Naive thymus-derived CD4-positive, alpha-beta T cell (primary cell): ENCODE results near the gene OMD. TPM values are rescaled to one million over a fixed set of nuclear protein-coding genes. Genes with fewer than 3 reads are reported as not detected.

Experiments used
- ATAC-seq: fragments of 150-1000 bp; cut with Tn5 transposase; 2 replicates; pipeline ENCODE4 v1.10.0; 2021; ENCODE audit warnings: mild to moderate bottlenecking, moderate library complexity
- CTCF ChIA-PET: fragments of 350-600 bp; sonication (Branson Sonifier 250); formaldehyde crosslinking; loops from one replicate; lab custom pipeline; 2021; ENCODE audit warnings: antibody characterized with exemption; lab: Charles Lee
- POLR2A ChIA-PET: fragments of 350-600 bp; sonication (Branson Sonifier 250); formaldehyde crosslinking; loops from one replicate; lab custom pipeline; 2021; ENCODE audit warnings: antibody characterized with exemption, inconsistent platforms; lab: Charles Lee
- DNase-seq, 9 donors: peaks; one replicate each; pipeline versions ENCODE4 v3.0.0 to v3.0.0-alpha.2; 2020 to 2022; ENCODE audit warnings: mixed read lengths in 1 of 9
- H3K27ac ChIP-seq: one replicate; pipeline ENCODE4 v1.7.0; 2013; ENCODE audit warnings: mild to moderate bottlenecking, low read depth, low read length, moderate library complexity
- H3K27me3 ChIP-seq, 2 donors: one replicate each; pipeline ENCODE4 v1.7.0; 2013; ENCODE audit warnings: low read length in 2 of 2, mild to moderate bottlenecking in 2 of 2, moderate library complexity in 2 of 2; ENCODE audit not compliant: control insufficient read depth in 2 of 2, insufficient read depth in 2 of 2
- H3K36me3 ChIP-seq, 3 experiments: 1 replicate in 2 of 3; 2 replicates in 1 of 3; pipeline ENCODE4 v1.7.0; 2013; ENCODE audit warnings: low read length in 3 of 3, mild to moderate bottlenecking in 3 of 3, moderate library complexity in 1 of 3; ENCODE audit not compliant: insufficient read depth in 3 of 3, control insufficient read depth in 2 of 3
- H3K4me1 ChIP-seq, 2 donors: one replicate each; pipeline ENCODE4 v1.7.0; 2013; ENCODE audit warnings: low read length in 2 of 2, mild to moderate bottlenecking in 2 of 2, moderate library complexity in 1 of 2; ENCODE audit not compliant: control insufficient read depth in 2 of 2, insufficient read depth in 2 of 2
- H3K4me3 ChIP-seq: 2 replicates; pipeline ENCODE4 v1.7.0; 2013; ENCODE audit warnings: mild to moderate bottlenecking, low read length
- H3K9me3 ChIP-seq, 3 experiments: 1 replicate in 2 of 3; 2 replicates in 1 of 3; pipeline ENCODE4 v1.7.0; 2013; ENCODE audit warnings: low read length in 3 of 3; ENCODE audit not compliant: control insufficient read depth in 2 of 3
- H3K27ac Mint-ChIP-seq, 9 donors: one replicate each; pipeline ENCODE4 v1.8.0; 2020 to 2022; ENCODE audit warnings: mixed read lengths in 9 of 9, mild to moderate bottlenecking in 8 of 9, moderate library complexity in 5 of 9, inconsistent platforms in 2 of 9
- H3K27me3 Mint-ChIP-seq, 5 donors: one replicate each; pipeline ENCODE4 v1.8.0; 2021 to 2022; ENCODE audit warnings: mixed read lengths in 5 of 5, mild to moderate bottlenecking in 1 of 5
- H3K36me3 Mint-ChIP-seq, 5 donors: one replicate each; pipeline ENCODE4 v1.8.0; 2020 to 2022; ENCODE audit warnings: mixed read lengths in 5 of 5, mild to moderate bottlenecking in 3 of 5, inconsistent platforms in 1 of 5
- H3K4me1 Mint-ChIP-seq, 7 donors: one replicate each; pipeline ENCODE4 v1.8.0; 2020 to 2022; ENCODE audit warnings: mixed read lengths in 7 of 7, mild to moderate bottlenecking in 3 of 7, inconsistent platforms in 1 of 7
- H3K4me3 Mint-ChIP-seq, 10 donors: one replicate each; pipeline ENCODE4 v1.8.0; 2020 to 2022; ENCODE audit warnings: mild to moderate bottlenecking in 10 of 10, mixed read lengths in 10 of 10, moderate library complexity in 6 of 10, inconsistent platforms in 2 of 10
- H3K9me3 Mint-ChIP-seq, 11 donors: one replicate each; pipeline ENCODE4 v1.8.0; 2020 to 2022; ENCODE audit warnings: mixed read lengths in 11 of 11, mild to moderate bottlenecking in 4 of 11, inconsistent platforms in 1 of 11, moderate library complexity in 1 of 11
- intact Hi-C, 2 donors: fragments of 100-400 bp; cut with micrococcal nuclease; formaldehyde crosslinking; loops; one replicate each; pipeline ENCODE4 v1.15.1; 2023
- polyA plus RNA-seq, 2 donors: library from polyadenylated mRNA; unstranded; fragments of 300-500 nt; fragmentation: Illumina TruSeq; gene quantifications; one replicate each; pipeline ENCODE4 v1.2.3, GENCODE V29; 2021
- total RNA-seq, 6 experiments: library from RNA in 5 of 6; stranded (reverse) in 5 of 6; gene quantifications; 1 replicate in 5 of 6; 2 replicates in 1 of 6; pipeline ENCODE4 v1.2.3 and lab custom pipeline; 2021 to 2026

OMD gene
- total and polyA plus RNA-seq, 7 experiments from 2014 or later: not detected

- H3K4me3 Mint-ChIP-seq: no peak overlapping the region
- H3K36me3 ChIP-seq: no peaks in the 10 kb centered on the region
- H3K36me3 Mint-ChIP-seq: peaks cover 0 to 4% (median 0%) of the 10 kb centered on the region in 5 donors
- H3K4me1 Mint-ChIP-seq: peaks cover 0 to 6% (median 0%) of the 10 kb centered on the region in 7 donors
- H3K4me3 ChIP-seq: no peak overlapping the region
- H3K27ac ChIP-seq: no peak overlapping the region
- peaks cover 0 to 5% of the 10 kb centered on the region in 2 donors for H3K4me1 ChIP-seq
- POLR2A ChIA-PET: no interaction called here
- H3K9me3 Mint-ChIP-seq: no peaks in the 10 kb centered on the region
- H3K27me3 Mint-ChIP-seq: no peaks in the 10 kb centered on the region
- H3K27me3 ChIP-seq: no peaks in the 10 kb centered on the region
- no peak for ATAC-seq
- CTCF ChIA-PET: no interaction called here
- H3K27ac Mint-ChIP-seq: no peak overlapping the region
- no peaks in the 10 kb centered on the region for H3K9me3 ChIP-seq
- intact Hi-C loops: loop anchor here in 1 of 2 donors (5.0 kb wide), 1 partner anchor 298 kb away; no protein-coding TSS in a partner anchor
- no peak for DNase-seq
Measured at GRCh38 chr9:92435263-92435662, 11.0 kb upstream of the OMD start.

DNA sequence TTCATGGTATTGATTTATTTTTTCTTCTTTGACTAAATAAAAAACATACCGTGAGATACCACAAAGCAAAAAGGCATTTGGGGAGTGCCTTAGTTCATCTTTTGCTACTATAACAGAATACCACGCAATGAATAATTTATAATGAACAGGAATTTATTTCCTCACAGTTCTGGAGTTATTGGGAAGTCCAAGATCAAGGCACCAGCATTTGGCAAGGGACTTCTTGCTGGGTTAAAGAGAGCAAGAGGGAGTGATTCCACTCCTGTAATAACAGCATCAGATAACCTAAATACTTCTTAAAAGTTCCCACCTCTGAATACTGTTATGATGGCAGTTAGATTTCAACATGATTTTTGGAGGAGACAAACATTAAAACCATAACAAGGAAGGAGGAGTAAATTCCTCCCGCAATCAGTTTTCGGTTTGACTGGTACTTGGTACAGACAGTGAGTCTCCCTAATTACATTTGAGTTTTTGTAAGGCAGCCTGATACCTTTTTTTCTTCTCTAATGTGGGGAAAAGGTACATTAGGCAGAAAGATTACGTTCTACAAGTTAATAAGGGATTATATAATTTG is 8.8 kb upstream of the OMD start:
- H3K9me3 ChIP-seq: no peaks in the 10 kb centered on the region
- H3K9me3 Mint-ChIP-seq: no peaks in the 10 kb centered on the region
- H3K27ac ChIP-seq: no peak overlapping the region
- H3K27me3 Mint-ChIP-seq: no peaks in the 10 kb centered on the region
- no peak overlapping the region for H3K27ac Mint-ChIP-seq
- no peaks in the 10 kb centered on the region for H3K36me3 ChIP-seq
- H3K36me3 Mint-ChIP-seq: peaks cover 0 to 4% (median 0%) of the 10 kb centered on the region in 5 donors
- intact Hi-C loops: no loop called here
- H3K4me1 Mint-ChIP-seq: no peaks in the 10 kb centered on the region
- CTCF ChIA-PET: no interaction called here
- DNase-seq (no peak), ATAC-seq (no peak)
- no peak overlapping the region for H3K4me3 ChIP-seq
- no peaks in the 10 kb centered on the region for H3K4me1 ChIP-seq
- POLR2A ChIA-PET: no interaction called here
- H3K27me3 ChIP-seq: no peaks in the 10 kb centered on the region
- H3K4me3 Mint-ChIP-seq: no peak overlapping the region

DNA sequence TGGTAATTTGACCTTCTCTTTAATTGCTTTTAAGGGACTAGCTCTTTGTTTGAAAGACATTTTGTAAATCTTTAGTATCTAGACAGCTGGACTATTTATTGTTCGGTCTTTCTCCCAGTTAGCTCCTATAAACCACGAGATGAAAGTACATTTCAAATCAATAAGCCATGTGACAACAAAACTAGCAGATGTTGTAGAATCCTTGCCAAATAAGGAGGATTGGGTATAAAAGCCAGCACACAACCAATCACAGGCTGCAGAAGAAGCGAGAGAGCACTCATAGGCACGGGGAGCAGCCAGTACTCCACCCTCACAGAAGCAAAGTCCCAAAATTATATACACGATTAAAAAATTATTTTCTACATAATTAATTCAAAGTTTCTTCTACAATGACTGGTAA is 8.1 kb upstream of the OMD start:
- no peaks in the 10 kb centered on the region for H3K9me3 Mint-ChIP-seq
- ATAC-seq: no peak
- H3K27ac Mint-ChIP-seq: no peak overlapping the region
- POLR2A ChIA-PET: no interaction called here
- no peak for DNase-seq
- CTCF ChIA-PET: no interaction called here
- H3K36me3 ChIP-seq: no peaks in the 10 kb centered on the region
- no peaks in the 10 kb centered on the region for H3K27me3 ChIP-seq
- H3K4me1 Mint-ChIP-seq: no peaks in the 10 kb centered on the region
- no peak overlapping the region for H3K4me3 Mint-ChIP-seq
- no peak overlapping the region for H3K27ac ChIP-seq
- H3K4me3 ChIP-seq: no peak overlapping the region
- peaks cover 0 to 4% (median 0%) of the 10 kb centered on the region in 5 donors for H3K36me3 Mint-ChIP-seq
- intact Hi-C loops: no loop called here
- no peaks in the 10 kb centered on the region for H3K27me3 Mint-ChIP-seq
- H3K4me1 ChIP-seq: no peaks in the 10 kb centered on the region
- H3K9me3 ChIP-seq: no peaks in the 10 kb centered on the region

- Histone ChIP-seq H3K9me3 (no peaks in the 10 kb centered on the region), H3K27ac (no peak overlapping the region), H3K4me1 (no peaks in the 10 kb centered on the region), H3K27me3 (no peaks in the 10 kb centered on the region), H3K4me3 (no peak overlapping the region), H3K36me3 (no peaks in the 10 kb centered on the region)
- Mint-ChIP-seq H3K27ac (no peak overlapping the region), H3K4me3 (no peak overlapping the region), H3K4me1 (no peaks in the 10 kb centered on the region), H3K9me3 (no peaks in the 10 kb centered on the region), H3K36me3 (peaks cover 0 to 4% (median 0%) of the 10 kb centered on the region in 5 donors), H3K27me3 (no peaks in the 10 kb centered on the region)
- ATAC-seq (no peak), DNase-seq (no peak)
- POLR2A ChIA-PET: no interaction called here
- CTCF ChIA-PET: no interaction called here
- intact Hi-C loops: no loop called here
Measured at GRCh38 chr9:92429836-92430235, 5.6 kb upstream of the OMD start.

- H3K36me3 Mint-ChIP-seq: peaks cover 0 to 10% (median 5%) of the 10 kb centered on the region in 5 donors
- no peaks in the 10 kb centered on the region for H3K9me3 ChIP-seq
- H3K4me3 Mint-ChIP-seq: no peak overlapping the region
- ATAC-seq (no peak), DNase-seq (no peak)
- H3K27me3 ChIP-seq: no peaks in the 10 kb centered on the region
- no peaks in the 10 kb centered on the region for H3K9me3 Mint-ChIP-seq
- no peaks in the 10 kb centered on the region for H3K36me3 ChIP-seq
- no peak overlapping the region for H3K27ac ChIP-seq
- H3K27me3 Mint-ChIP-seq: no peaks in the 10 kb centered on the region
- CTCF ChIA-PET: no interaction called here
- no peaks in the 10 kb centered on the region for H3K4me1 ChIP-seq
- no peak overlapping the region for H3K4me3 ChIP-seq
- H3K4me1 Mint-ChIP-seq: peaks cover 0 to 2% (median 0%) of the 10 kb centered on the region in 7 donors
- POLR2A ChIA-PET: no interaction called here
- no peak overlapping the region for H3K27ac Mint-ChIP-seq
- intact Hi-C loops: no loop called here
Measured at GRCh38 chr9:92426501-92427145, 2.4 kb upstream of the OMD start.

- no peak for ATAC-seq
- no peak overlapping the region for H3K27ac Mint-ChIP-seq
- peaks cover 0 to 11% (median 7%) of the 10 kb centered on the region in 5 donors for H3K36me3 Mint-ChIP-seq
- H3K4me3 Mint-ChIP-seq: no peak overlapping the region
- H3K4me3 ChIP-seq: no peak overlapping the region
- intact Hi-C loops: no loop called here
- no peaks in the 10 kb centered on the region for H3K27me3 ChIP-seq
- H3K36me3 ChIP-seq: no peaks in the 10 kb centered on the region
- H3K27ac ChIP-seq: no peak overlapping the region
- no peaks in the 10 kb centered on the region for H3K4me1 ChIP-seq
- peaks cover 0 to 2% (median 0%) of the 10 kb centered on the region in 7 donors for H3K4me1 Mint-ChIP-seq
- DNase-seq: no peak
- H3K27me3 Mint-ChIP-seq: peaks cover 0 to under 1% (median 0%) of the 10 kb centered on the region in 5 donors
- ChIA-PET CTCF (no interaction called here), POLR2A (no interaction called here)
- H3K9me3 Mint-ChIP-seq: no peaks in the 10 kb centered on the region
- no peaks in the 10 kb centered on the region for H3K9me3 ChIP-seq
Measured at GRCh38 chr9:92425474-92425873, 1.2 kb upstream of the OMD start.

DNA sequence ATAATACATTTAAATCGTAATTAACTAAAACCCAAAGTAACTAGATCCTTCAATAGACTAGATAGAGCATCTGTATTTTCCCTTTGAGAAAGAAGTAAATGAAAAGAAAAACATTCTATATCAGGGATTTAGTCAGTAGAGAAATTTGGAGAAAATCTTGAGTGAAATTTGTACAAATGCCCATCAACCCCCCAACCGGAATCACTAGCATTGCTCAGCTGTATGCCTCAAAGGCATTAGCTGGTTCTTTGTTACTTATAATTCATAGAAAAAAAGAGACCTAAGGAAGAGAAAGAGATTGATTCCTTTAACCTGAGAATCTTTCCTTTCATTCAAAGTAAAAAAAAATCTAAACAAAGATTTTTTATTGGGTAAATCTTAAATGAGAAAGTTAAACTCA is 659 bp downstream of the OMD start:
- Histone ChIP-seq H3K36me3 (no peaks in the 10 kb centered on the region), H3K27me3 (no peaks in the 10 kb centered on the region), H3K4me3 (no peak overlapping the region), H3K9me3 (no peaks in the 10 kb centered on the region), H3K4me1 (no peaks in the 10 kb centered on the region), H3K27ac (no peak overlapping the region)
- DNase-seq (no peak), ATAC-seq (no peak)
- intact Hi-C loops: no loop called here
- Mint-ChIP-seq H3K4me3 (no peak overlapping the region), H3K36me3 (peaks cover 0 to 17% (median 7%) of the 10 kb centered on the region in 5 donors), H3K4me1 (peaks cover 0 to 2% (median 0%) of the 10 kb centered on the region in 7 donors), H3K27ac (no peak overlapping the region), H3K27me3 (peaks cover 0 to 12% (median 0%) of the 10 kb centered on the region in 5 donors), H3K9me3 (peaks cover 0 to 3% (median 0%) of the 10 kb centered on the region in 11 donors)
- POLR2A ChIA-PET: no interaction called here
- CTCF ChIA-PET: no interaction called here
